GM12878 (cell line): ENCODE measurements around the gene OSTN. TPM values are rescaled to one million over a fixed set of nuclear protein-coding genes. Genes with fewer than 3 reads are reported as not detected.

Experiments
- ATAC-seq: fragments of 200-7000 bp; cut with Tn5 transposase; 3 replicates; pipeline ENCODE4 v1.9.1; 2020; ENCODE audit warnings: mild to moderate bottlenecking, moderate library complexity
- BruUV-seq: library from RNA; stranded (reverse); fragments of 400-500 nt; replicated peaks from 2 replicates; lab custom pipeline; 2021; lab: Mats Ljungman, UMichigan
- CTCF ChIA-PET: fragments of 300-600 bp; sonication (Branson Sonifier 250); formaldehyde crosslinking; extraction: SDS; loops from one replicate; lab custom pipeline; 2021; ENCODE audit warnings: inconsistent platforms; lab: Yijun Ruan, JAX
- POLR2A ChIA-PET: fragments of 350-600 bp; formaldehyde crosslinking; extraction: SDS; loops from one replicate; lab custom pipeline; 2021; ENCODE audit warnings: inconsistent platforms; lab: Charles Lee
- RAD21 ChIA-PET: fragments of 300-600 bp; sonication (Branson Sonifier 250); formaldehyde crosslinking; loops from one replicate; lab custom pipeline; 2023; ENCODE audit warnings: antibody characterized with exemption; ENCODE audit not compliant: unreplicated experiment; lab: Charles Lee
- SMC1A ChIA-PET: fragments of 300-600 bp; sonication (Branson Sonifier 250); formaldehyde crosslinking; loops from one replicate; lab custom pipeline; 2023; ENCODE audit not compliant: unreplicated experiment, uncharacterized antibody; lab: Charles Lee
- DNase-seq: peaks from one replicate; pipeline ENCODE4 v3.0.0-alpha.2; 2011; ENCODE audit warnings: low read depth, low spot score
- FAIRE-seq: peaks from 3 replicates; lab custom pipeline; 2011; peaks lifted over from hg19 to GRCh38; lab: Jason Lieb, UNC
- H2AFZ ChIP-seq: 2 replicates; pipeline ENCODE4 v1.6.0; 2011; ENCODE audit warnings: low read depth, low read length, control low read depth; ENCODE audit not compliant: control insufficient read depth
- H3K27ac ChIP-seq: 2 replicates; pipeline ENCODE4 v1.5.1; 2011; ENCODE audit warnings: control low read depth; ENCODE audit not compliant: control insufficient read depth, insufficient read depth
- H3K27me3 ChIP-seq, 2 experiments: replicated peaks in 1 of 2; 2 replicates each; pipeline versions ENCODE4 v1.6.0 to v1.6.1; 2011; ENCODE audit warnings: low read length in 1 of 2; ENCODE audit not compliant: control insufficient read depth in 2 of 2, insufficient read depth in 2 of 2
- H3K36me3 ChIP-seq, 2 experiments: 2 replicates each; pipeline ENCODE4 v1.5.1; 2011; ENCODE audit warnings: low read length in 1 of 2; ENCODE audit not compliant: control insufficient read depth in 2 of 2, insufficient read depth in 2 of 2
- H3K4me1 ChIP-seq: 2 replicates; pipeline ENCODE4 v1.6.1; 2011; ENCODE audit warnings: mild to moderate bottlenecking, low read length, moderate library complexity, mixed read lengths; ENCODE audit not compliant: control insufficient read depth, insufficient read depth
- H3K4me2 ChIP-seq: 2 replicates; pipeline ENCODE4 v1.6.0; 2011; ENCODE audit warnings: control low read depth; ENCODE audit not compliant: control insufficient read depth, insufficient read depth
- H3K4me3 ChIP-seq: fragments of 200-600 bp; sonication (generic); 2 replicates; pipeline ENCODE4 v1.5.1; 2016
- H3K79me2 ChIP-seq: 2 replicates; pipeline ENCODE4 v1.6.0; 2011; ENCODE audit warnings: low read length; ENCODE audit not compliant: control insufficient read depth, insufficient read depth
- H3K9ac ChIP-seq: 2 replicates; pipeline ENCODE4 v1.8.0; 2011; ENCODE audit warnings: low read length, control low read depth, mixed read lengths; ENCODE audit not compliant: control insufficient read depth, insufficient read depth
- H3K9me3 ChIP-seq: replicated peaks from 3 replicates; pipeline ENCODE4 v1.5.1; 2011; ENCODE audit warnings: mild to moderate bottlenecking, low read length; ENCODE audit not compliant: control insufficient read depth, insufficient read depth
- H4K20me1 ChIP-seq: 2 replicates; pipeline ENCODE4 v1.6.0; 2011; ENCODE audit not compliant: control insufficient read depth, insufficient read depth
- CHD4 ChIP-seq: fragments of 200-600 bp; sonication (generic); IDR thresholded peaks from 2 replicates; pipeline ENCODE4 v1.6.1; 2016; ENCODE audit warnings: mild to moderate bottlenecking
- FOS ChIP-seq: IDR thresholded peaks from 3 replicates; pipeline ENCODE4 v1.6.1; 2011; ENCODE audit warnings: borderline replicate concordance; ENCODE audit not compliant: insufficient read length; ENCODE audit errors: extremely low read depth
- IRF4 ChIP-seq: IDR thresholded peaks from 2 replicates; pipeline ENCODE4 v1.6.1; 2011; ENCODE audit warnings: low read depth, low read length
- MTA2 ChIP-seq: fragments of 450-650 bp; IDR thresholded peaks from 2 replicates; pipeline ENCODE4 v1.6.1; 2016; ENCODE audit warnings: low read depth, mild to moderate bottlenecking, moderate library complexity
- MTA3 ChIP-seq: IDR thresholded peaks from 2 replicates; pipeline ENCODE4 v1.6.1; 2012; ENCODE audit warnings: low read length, inconsistent platforms, borderline replicate concordance
- NFYA ChIP-seq: IDR thresholded peaks from 2 replicates; pipeline ENCODE4 v1.6.1; 2011; ENCODE audit warnings: low read depth, mild to moderate bottlenecking, low read length, improper control_type of control experiment, borderline replicate concordance
- RAD21 ChIP-seq: IDR thresholded peaks from 2 replicates; pipeline ENCODE4 v1.6.1; 2011; ENCODE audit warnings: mild to moderate bottlenecking, low read depth, low read length, moderate library complexity; ENCODE audit not compliant: insufficient read depth
- WGBS: methylation state at CpG from one replicate; pipeline ENCODE4 v1.1.6; 2016; ENCODE audit warnings: low lambda C conversion rate; ENCODE audit not compliant: insufficient replicate concordance, insufficient coverage; ENCODE audit errors: missing lambda C conversion rate; 5-methylcytosine and 5-hydroxymethylcytosine counted together
- in situ Hi-C: fragments of 300-500 bp; cut with MboI; formaldehyde crosslinking; loops from 9 replicates; pipeline ENCODE4 v1.14.3; 2018; ENCODE audit warnings: mixed read lengths
- intact Hi-C: fragments of 100-400 bp; cut with micrococcal nuclease; formaldehyde crosslinking; loops from one replicate; pipeline ENCODE4 v1.14.2; 2022; ENCODE audit not compliant: unreplicated experiment
- polyA plus RNA-seq, 11 experiments: library from polyadenylated mRNA; depleted of rRNA in 4 of 11; unstranded in 6 of 11; stranded (reverse) in 5 of 11; fragments of >200 nt; fragmentation: Nextera tagmentation in 4 of 11; fragmentation: Illumina TruSeq in 1 of 11; extraction: Ambion mirVana in 4 of 11; extraction: Trizol in 1 of 11; gene quantifications; 1 replicate in 1 of 11; 2 replicates in 10 of 11; pipeline versions ENCODE4 v1.2.1 to v1.2.3, GENCODE V29; 2011 to 2016; ENCODE audit warnings: inconsistent platforms in 2 of 11, missing spikeins in 2 of 11, low read depth in 1 of 11
- total RNA-seq, 4 experiments: library from RNA; depleted of rRNA in 3 of 4; stranded (reverse); fragments of >200 nt in 3 of 4; fragmentation: Illumina TruSeq in 1 of 4; extraction: Trizol in 1 of 4; gene quantifications; 2 replicates each; pipeline versions ENCODE4 v1.2.1 to v1.2.3, GENCODE V29; 2013 to 2021
- TF ChIP-seq, protein P1 (sequence below): fragments of 150-350 bp; IDR thresholded peaks from 2 replicates; pipeline ENCODE4 v1.6.1; 2016; ENCODE audit warnings: low read depth, low read length
- TF ChIP-seq, protein P2 (sequence below): fragments of 150-350 bp; IDR thresholded peaks from 2 replicates; pipeline ENCODE4 v1.6.1; 2014; ENCODE audit warnings: mild to moderate bottlenecking, low read depth, low read length

Gene OSTN
- total and polyA plus RNA-seq, 10 of the 15 experiments (the other 5 are each of a cell fraction or from before 2014, with no cell fraction given) = 0.04 to 0.27 (median 0.06) TPM; not detected in 6

GRCh38 chr3:191217301-191217700 is 18.3 kb downstream of the OSTN start:
- TF ChIP-seq FOS (no peak), RAD21 (no peak), NFYA (no peak), CHD4 (no peak), MTA2 (no peak), IRF4 (no peak), MTA3 (no peak)
- TF ChIP-seq, protein P1, sequence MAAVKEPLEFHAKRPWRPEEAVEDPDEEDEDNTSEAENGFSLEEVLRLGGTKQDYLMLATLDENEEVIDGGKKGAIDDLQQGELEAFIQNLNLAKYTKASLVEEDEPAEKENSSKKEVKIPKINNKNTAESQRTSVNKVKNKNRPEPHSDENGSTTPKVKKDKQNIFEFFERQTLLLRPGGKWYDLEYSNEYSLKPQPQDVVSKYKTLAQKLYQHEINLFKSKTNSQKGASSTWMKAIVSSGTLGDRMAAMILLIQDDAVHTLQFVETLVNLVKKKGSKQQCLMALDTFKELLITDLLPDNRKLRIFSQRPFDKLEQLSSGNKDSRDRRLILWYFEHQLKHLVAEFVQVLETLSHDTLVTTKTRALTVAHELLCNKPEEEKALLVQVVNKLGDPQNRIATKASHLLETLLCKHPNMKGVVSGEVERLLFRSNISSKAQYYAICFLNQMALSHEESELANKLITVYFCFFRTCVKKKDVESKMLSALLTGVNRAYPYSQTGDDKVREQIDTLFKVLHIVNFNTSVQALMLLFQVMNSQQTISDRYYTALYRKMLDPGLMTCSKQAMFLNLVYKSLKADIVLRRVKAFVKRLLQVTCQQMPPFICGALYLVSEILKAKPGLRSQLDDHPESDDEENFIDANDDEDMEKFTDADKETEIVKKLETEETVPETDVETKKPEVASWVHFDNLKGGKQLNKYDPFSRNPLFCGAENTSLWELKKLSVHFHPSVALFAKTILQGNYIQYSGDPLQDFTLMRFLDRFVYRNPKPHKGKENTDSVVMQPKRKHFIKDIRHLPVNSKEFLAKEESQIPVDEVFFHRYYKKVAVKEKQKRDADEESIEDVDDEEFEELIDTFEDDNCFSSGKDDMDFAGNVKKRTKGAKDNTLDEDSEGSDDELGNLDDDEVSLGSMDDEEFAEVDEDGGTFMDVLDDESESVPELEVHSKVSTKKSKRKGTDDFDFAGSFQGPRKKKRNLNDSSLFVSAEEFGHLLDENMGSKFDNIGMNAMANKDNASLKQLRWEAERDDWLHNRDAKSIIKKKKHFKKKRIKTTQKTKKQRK = no peak
- TF ChIP-seq, protein P2, sequence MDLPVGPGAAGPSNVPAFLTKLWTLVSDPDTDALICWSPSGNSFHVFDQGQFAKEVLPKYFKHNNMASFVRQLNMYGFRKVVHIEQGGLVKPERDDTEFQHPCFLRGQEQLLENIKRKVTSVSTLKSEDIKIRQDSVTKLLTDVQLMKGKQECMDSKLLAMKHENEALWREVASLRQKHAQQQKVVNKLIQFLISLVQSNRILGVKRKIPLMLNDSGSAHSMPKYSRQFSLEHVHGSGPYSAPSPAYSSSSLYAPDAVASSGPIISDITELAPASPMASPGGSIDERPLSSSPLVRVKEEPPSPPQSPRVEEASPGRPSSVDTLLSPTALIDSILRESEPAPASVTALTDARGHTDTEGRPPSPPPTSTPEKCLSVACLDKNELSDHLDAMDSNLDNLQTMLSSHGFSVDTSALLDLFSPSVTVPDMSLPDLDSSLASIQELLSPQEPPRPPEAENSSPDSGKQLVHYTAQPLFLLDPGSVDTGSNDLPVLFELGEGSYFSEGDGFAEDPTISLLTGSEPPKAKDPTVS = no peak
- no peak for ATAC-seq
- Histone ChIP-seq H3K79me2 (no peaks in the 10 kb centered on the region), H3K4me3 (no peak overlapping the region), H3K36me3 (no peaks in the 10 kb centered on the region), H3K9ac (no peak overlapping the region), H3K9me3 (no peaks in the 10 kb centered on the region; the same call in 2 of the 3 replicates), H3K4me2 (no peak overlapping the region), H2AFZ (no peak overlapping the region), H4K20me1 (no peaks in the 10 kb centered on the region), H3K4me1 (no peaks in the 10 kb centered on the region), H3K27me3 (no peaks in the 10 kb centered on the region), H3K27ac (no peak overlapping the region)
- RAD21 ChIA-PET = no interaction called here
- SMC1A ChIA-PET = no interaction called here
- DNase-seq = no peak
- intact Hi-C loops = no loop called here
- WGBS = 70% methylated on average over 1 of the region's 1 CpG
- POLR2A ChIA-PET = no interaction called here
- CTCF ChIA-PET = interaction anchor here (0.9 kb wide), 1 partner anchor 57 kb away, joined by 3 read pairs; no protein-coding TSS in a partner anchor
- FAIRE-seq = no peak
- no TSS peak for BruUV-seq
- in situ Hi-C loops = no loop called here
